Peyer's patch (tissue), 4 donors: ENCODE measurements around the gene KRTAP15-1.

Experiments used
- CTCF ChIP-seq, 6 experiments: fragments of 450-650 bp in 4 of 6; fragments of 200-600 bp in 2 of 6; sonication (generic) in 1 of 6; IDR thresholded peaks; one replicate each; pipeline ENCODE4 v1.5.1; 2017 to 2019; ENCODE audit warnings: antibody characterized with exemption in 6 of 6, mild to moderate bottlenecking in 3 of 6, moderate library complexity in 1 of 6
- POLR2A ChIP-seq, 2 donors: fragments of 450-650 bp; IDR thresholded peaks; one replicate each; pipeline ENCODE4 v1.5.1; 2017; ENCODE audit warnings: antibody characterized with exemption in 2 of 2, mild to moderate bottlenecking in 2 of 2, moderate library complexity in 2 of 2

GRCh38 chr21:30478004-30478403 lies 37.9 kb downstream of the KRTAP15-1 start:
- TF ChIP-seq CTCF (IDR thresholded peaks at IDR 0.05) (no peak), POLR2A (IDR thresholded peaks at IDR 0.05) (no peak)
